Suprapubic skin (tissue), 4 donors: Measurements from ENCODE around the gene RNASE11. TPM values are rescaled to one million over a fixed set of nuclear protein-coding genes. Genes with fewer than 3 reads are reported as not detected.
A peak's percentile ranks its signal among the peaks of the same experiment; 100 is the strongest.

ENCODE experiments used
- DNase-seq, 2 donors: peaks; one replicate each; pipeline ENCODE4 v3.0.0-alpha.2; 2019; ENCODE audit warnings: low spot score in 2 of 2
- H3K27ac ChIP-seq: fragments of 200-600 bp; sonication (generic); one replicate; pipeline ENCODE4 v1.5.1; 2019
- H3K27me3 ChIP-seq: fragments of 200-600 bp; sonication (generic); one replicate; pipeline ENCODE4 v1.5.1; 2019
- H3K36me3 ChIP-seq: fragments of 200-600 bp; sonication (generic); one replicate; pipeline ENCODE4 v1.5.1; 2019
- H3K4me1 ChIP-seq: fragments of 200-600 bp; sonication (generic); one replicate; pipeline ENCODE4 v1.5.1; 2019
- H3K4me3 ChIP-seq: fragments of 200-600 bp; sonication (generic); one replicate; pipeline ENCODE4 v1.5.1; 2019; ENCODE audit warnings: mild to moderate bottlenecking
- H3K9me3 ChIP-seq: fragments of 200-600 bp; sonication (generic); one replicate; pipeline ENCODE4 v1.5.1; 2019
- CTCF ChIP-seq, 2 donors: fragments of 200-600 bp in 1 of 2; fragments of 450-650 bp in 1 of 2; sonication (generic) in 1 of 2; IDR thresholded peaks; one replicate each; pipeline ENCODE4 v1.5.1; 2016 to 2019; ENCODE audit warnings: antibody characterized with exemption in 2 of 2, mild to moderate bottlenecking in 1 of 2, moderate library complexity in 1 of 2
- EP300 ChIP-seq: sonication (generic); formaldehyde crosslinking; IDR thresholded peaks from one replicate; pipeline ENCODE4 v1.6.1; 2017; ENCODE audit warnings: antibody characterized with exemption
- POLR2A ChIP-seq, 2 donors: fragments of 450-650 bp; IDR thresholded peaks; one replicate each; pipeline ENCODE4 v1.6.1; 2017; ENCODE audit warnings: antibody characterized with exemption in 2 of 2, mild to moderate bottlenecking in 2 of 2, moderate library complexity in 2 of 2
- POLR2AphosphoS5 ChIP-seq, 3 donors: sonication (generic); formaldehyde crosslinking; IDR thresholded peaks; one replicate each; pipeline ENCODE4 v1.6.1; 2017; ENCODE audit warnings: antibody characterized with exemption in 3 of 3
- WGBS: methylation state at CpG from one replicate; pipeline ENCODE4 v1.1.5; 2018; 5-methylcytosine and 5-hydroxymethylcytosine counted together
- total RNA-seq, 4 donors: library from RNA; depleted of rRNA; stranded (reverse); fragments of >200 nt; gene quantifications; one replicate each; pipeline ENCODE4 v1.1.0, GENCODE V29; 2016

The RNASE11 gene
- total RNA-seq, 4 donors from 2014 or later, result not detected

- no peaks in the 10 kb centered on the region for H3K9me3 ChIP-seq
- no peak for DNase-seq
- H3K4me1 ChIP-seq, result peaks cover 39% of the 10 kb centered on the region
- no peaks in the 10 kb centered on the region for H3K27me3 ChIP-seq
- H3K27ac ChIP-seq, result no peak overlapping the region
- no peaks in the 10 kb centered on the region for H3K36me3 ChIP-seq
- TF ChIP-seq POLR2AphosphoS5 (IDR thresholded peaks at IDR 0.05), result no peak
- no peak for TF ChIP-seq POLR2A (IDR thresholded peaks at IDR 0.05)
- no peak for TF ChIP-seq CTCF (IDR thresholded peaks at IDR 0.05)
- TF ChIP-seq EP300, result no peak
- 39% methylated on average over 5 of the region's 5 CpGs for WGBS
- H3K4me3 ChIP-seq, result no peak overlapping the region
Observed at GRCh38 chr14:20612403-20612802, 24.6 kb upstream of the RNASE11 start.

GRCh38 chr14:20611277-20611676 lies 23.5 kb upstream of the RNASE11 start:
- H3K36me3 ChIP-seq, result no peaks in the 10 kb centered on the region
- H3K4me3 ChIP-seq, result no peak overlapping the region
- H3K27ac ChIP-seq, result no peak overlapping the region
- 53% methylated on average over 4 of the region's 4 CpGs for WGBS
- H3K4me1 ChIP-seq, result peaks cover 39% of the 10 kb centered on the region
- no peak for TF ChIP-seq POLR2AphosphoS5 (IDR thresholded peaks at IDR 0.05)
- TF ChIP-seq POLR2A (IDR thresholded peaks at IDR 0.05), result no peak
- TF ChIP-seq CTCF (IDR thresholded peaks at IDR 0.05), result no peak
- TF ChIP-seq EP300, result no peak
- H3K9me3 ChIP-seq, result no peaks in the 10 kb centered on the region
- no peak for DNase-seq
- no peaks in the 10 kb centered on the region for H3K27me3 ChIP-seq

DNA sequence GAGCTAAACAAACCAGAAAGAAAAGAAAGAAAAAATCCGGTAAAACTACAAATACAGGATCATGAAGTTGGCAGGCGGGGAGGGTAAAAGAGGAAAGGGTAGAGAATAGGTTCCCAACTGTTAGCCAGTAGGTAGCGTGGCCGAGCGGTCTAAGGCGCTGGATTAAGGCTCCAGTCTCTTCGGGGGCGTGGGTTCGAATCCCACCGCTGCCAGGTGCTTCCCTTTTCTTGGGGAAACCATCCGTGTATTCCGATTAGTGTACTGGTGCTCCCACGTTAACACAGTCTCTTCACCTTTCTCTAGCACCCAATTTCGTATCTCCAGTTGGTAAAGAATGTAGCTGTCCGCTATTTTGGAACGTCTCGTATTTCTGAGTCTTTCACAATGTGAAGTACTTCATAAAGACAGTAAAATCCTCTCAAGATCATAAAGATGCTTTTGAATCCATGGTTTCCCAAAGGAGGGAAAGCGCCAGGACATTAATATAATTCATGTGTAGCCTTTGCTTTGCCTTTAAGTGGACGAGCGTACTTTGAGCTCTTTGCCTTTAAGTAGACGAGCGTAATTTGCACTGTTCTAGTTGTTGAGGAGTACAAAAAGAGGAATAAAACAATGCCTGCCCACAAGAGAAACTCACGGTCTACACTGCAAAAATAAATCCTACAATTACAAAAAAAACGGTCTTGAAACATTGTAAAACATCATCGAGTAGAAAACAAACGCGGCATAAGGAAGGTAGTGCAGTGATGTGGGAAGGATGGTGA lies 22.4 kb upstream of the RNASE11 start:
- no peak overlapping the region for H3K27ac ChIP-seq
- 6% methylated on average over 27 of the region's 27 CpGs for WGBS
- H3K4me1 ChIP-seq, result peaks cover 39% of the 10 kb centered on the region

DNA sequence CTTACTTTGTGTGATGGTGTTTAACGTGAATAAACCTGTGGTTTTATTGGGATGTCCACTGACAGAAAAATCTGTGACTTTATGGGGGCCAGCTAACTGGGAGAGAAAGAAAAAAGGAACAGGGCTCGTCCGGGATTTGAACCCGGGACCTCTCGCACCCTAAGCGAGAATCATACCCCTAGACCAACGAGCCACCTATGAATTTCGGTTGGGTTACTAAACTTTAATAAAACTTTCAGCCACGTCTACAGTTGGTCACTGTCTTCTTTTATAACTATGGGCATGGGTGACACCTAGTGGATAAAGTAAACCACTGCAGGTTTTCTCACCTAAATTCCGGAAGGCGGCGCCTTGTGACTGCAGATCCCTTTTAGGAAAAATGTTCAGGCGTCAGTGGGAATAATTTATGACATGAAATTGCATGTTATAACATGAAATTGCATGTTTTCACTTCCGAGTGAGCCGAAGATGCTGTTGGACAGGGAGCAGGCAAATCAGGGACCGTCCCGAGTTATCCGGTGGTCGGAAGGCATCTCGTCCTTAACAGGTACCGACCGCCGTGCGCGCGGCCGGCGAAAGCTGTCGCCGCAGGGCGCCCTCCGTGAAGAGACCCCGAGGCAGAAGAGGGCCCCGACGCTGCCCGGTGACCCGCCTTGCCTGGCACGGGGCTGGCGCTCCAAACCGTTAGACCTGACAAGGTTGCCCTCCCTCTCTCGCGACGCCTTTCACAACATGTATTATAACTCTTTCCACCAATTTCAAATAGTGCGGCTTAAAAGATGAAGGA lies 21.6 kb upstream of the RNASE11 start:
- peak in 1 of 2 donors; percentile 73 for DNase-seq
- no peaks in the 10 kb centered on the region for H3K27me3 ChIP-seq
- under 1% methylated on average over 35 of the region's 44 CpGs for WGBS
- no peaks in the 10 kb centered on the region for H3K36me3 ChIP-seq
- TF ChIP-seq POLR2AphosphoS5 (IDR thresholded peaks at IDR 0.05) (no peak), CTCF (IDR thresholded peaks at IDR 0.05) (peak; percentile 83 to 98)
- no peak overlapping the region for H3K27ac ChIP-seq
- no peaks in the 10 kb centered on the region for H3K9me3 ChIP-seq
- H3K4me3 ChIP-seq, result peak overlapping the region; percentile 83
- peaks cover 32% of the 10 kb centered on the region for H3K4me1 ChIP-seq

More for the DNA sequence above, 22.4 kb upstream of the RNASE11 start:
- no peaks in the 10 kb centered on the region for H3K9me3 ChIP-seq
- no peaks in the 10 kb centered on the region for H3K36me3 ChIP-seq
- no peaks in the 10 kb centered on the region for H3K27me3 ChIP-seq
- TF ChIP-seq POLR2A (IDR thresholded peaks at IDR 0.05) (no peak), POLR2AphosphoS5 (IDR thresholded peaks at IDR 0.05) (no peak), CTCF (IDR thresholded peaks at IDR 0.05) (no peak), EP300 (no peak)
- peak overlapping the region; percentile 83 for H3K4me3 ChIP-seq
- DNase-seq, result peak in 1 of 2 donors; percentile 85
